ENCODE measurements around the gene IRF2BPL. TPM values are rescaled to one million over a fixed set of nuclear protein-coding genes. Genes with fewer than 3 reads are reported as not detected.
A peak's percentile ranks its signal among the peaks of the same experiment; 100 is the strongest.

IRF2BPL gene
- total RNA-seq, 2 experiments from 2014 or later = 36.2 to 37.7 TPM

- H3K27ac Mint-ChIP-seq = peak overlapping the region; percentile 89
- CTCF ChIA-PET = interaction anchor here (1.1 to 6.7 kb wide), 9 partner anchors 8 to 161 kb away, joined by 3 to 36 read pairs (median 4); partner anchors contain the start of gene IRF2BPL
- peak overlapping the region; percentile 68 for H3K4me3 Mint-ChIP-seq
- peaks cover 74% of the 10 kb centered on the region for H3K4me1 Mint-ChIP-seq (ENCODE audit: low read depth)
- ATAC-seq = no peak
- no peak for DNase-seq
- intact Hi-C loops (cut with micrococcal nuclease) = no loop called here
- no peak for TF ChIP-seq CTCF (IDR thresholded peaks at IDR 0.05)
- H3K27me3 Mint-ChIP-seq = no peaks in the 10 kb centered on the region
- H3K36me3 Mint-ChIP-seq (ENCODE audit: low read depth) = no peaks in the 10 kb centered on the region
- POLR2A ChIA-PET = interaction anchor here (0.5 to 5.8 kb wide), 10 partner anchors 9 to 1031 kb away, joined by 3 to 42 read pairs (median 4); partner anchors contain the start of gene IRF2BPL
- no peaks in the 10 kb centered on the region for H3K9me3 Mint-ChIP-seq
Observed at GRCh38 chr14:77036484-77037214, 8.1 kb upstream of the IRF2BPL start.

GRCh38 chr14:77035267-77035666 is 6.8 kb upstream of the IRF2BPL start:
- Mint-ChIP-seq H3K9me3 (no peaks in the 10 kb centered on the region), H3K4me3 (no peak overlapping the region), H3K27ac (no peak overlapping the region)

GRCh38 chr14:77033622-77034589 is 5.4 kb upstream of the IRF2BPL start:
- DNase-seq (peak; percentile 93), ATAC-seq (peak; percentile 72)
- ChIA-PET POLR2A (interaction anchor here (1.1 to 3.8 kb wide), 10 partner anchors 8 to 92 kb away, joined by 3 to 19 read pairs (median 4); no protein-coding TSS in a partner anchor), CTCF (interaction anchor here (0.6 to 1.0 kb wide), 2 partner anchors 10 to 37 kb away, joined by 3 to 5 read pairs; no protein-coding TSS in a partner anchor)
- H3K36me3 Mint-ChIP-seq (ENCODE audit: low read depth) = peaks cover 4% of the 10 kb centered on the region
- peak overlapping the region; percentile 87 for H3K4me3 Mint-ChIP-seq
- no peak for TF ChIP-seq CTCF (IDR thresholded peaks at IDR 0.05)
- peak overlapping the region; percentile 98 for H3K27ac Mint-ChIP-seq
- intact Hi-C loops (cut with micrococcal nuclease) = loop anchor here (2.0 kb wide), 1 partner anchor 73 kb away; no protein-coding TSS in a partner anchor
- H3K9me3 Mint-ChIP-seq = no peaks in the 10 kb centered on the region
- H3K4me1 Mint-ChIP-seq (ENCODE audit: low read depth) = peaks cover 70% of the 10 kb centered on the region
- H3K27me3 Mint-ChIP-seq = no peaks in the 10 kb centered on the region

More at GRCh38 chr14:77035267-77035666, 6.8 kb upstream of the IRF2BPL start:
- no peaks in the 10 kb centered on the region for H3K36me3 Mint-ChIP-seq (ENCODE audit: low read depth)
- intact Hi-C loops (cut with micrococcal nuclease) = no loop called here
- H3K4me1 Mint-ChIP-seq (ENCODE audit: low read depth) = peaks cover 67% of the 10 kb centered on the region
- ChIA-PET CTCF (interaction anchor here (1.0 to 1.9 kb wide), 2 partner anchors 80 to 122 kb away, joined by 3 to 6 read pairs; no protein-coding TSS in a partner anchor), POLR2A (interaction anchor here (1.3 to 2.1 kb wide), 2 partner anchors 9 to 80 kb away, joined by 3 to 13 read pairs; no protein-coding TSS in a partner anchor)
- DNase-seq (no peak), ATAC-seq (no peak)
- no peaks in the 10 kb centered on the region for H3K27me3 Mint-ChIP-seq
- TF ChIP-seq CTCF (IDR thresholded peaks at IDR 0.05) = no peak

GRCh38 chr14:77032844-77033621 is 4.5 kb upstream of the IRF2BPL start:
- CTCF ChIA-PET = interaction anchor here (0.7 to 1.3 kb wide), 5 partner anchors 9 to 117 kb away, joined by 3 to 5 read pairs (median 3); no protein-coding TSS in a partner anchor
- peaks cover 5% of the 10 kb centered on the region for H3K36me3 Mint-ChIP-seq (ENCODE audit: low read depth)
- H3K4me3 Mint-ChIP-seq = peak overlapping the region; percentile 87
- H3K9me3 Mint-ChIP-seq = no peaks in the 10 kb centered on the region
- POLR2A ChIA-PET = interaction anchor here (0.7 to 3.8 kb wide), 12 partner anchors 8 to 112 kb away, joined by 3 to 19 read pairs (median 4); no protein-coding TSS in a partner anchor
- peaks cover 63% of the 10 kb centered on the region for H3K4me1 Mint-ChIP-seq (ENCODE audit: low read depth)
- H3K27me3 Mint-ChIP-seq = no peaks in the 10 kb centered on the region
- intact Hi-C loops (cut with micrococcal nuclease) = loop anchor here (2.0 kb wide), 1 partner anchor 72 kb away; no protein-coding TSS in a partner anchor
- DNase-seq = peak; percentile 88
- H3K27ac Mint-ChIP-seq = peak overlapping the region; percentile 98
- TF ChIP-seq CTCF (IDR thresholded peaks at IDR 0.05) = peak; percentile 20
- peak; percentile 53 for ATAC-seq
